Astrocyte (in vitro differentiated cells and primary cell): ENCODE measurements around the gene CPM. TPM values are rescaled to one million over a fixed set of nuclear protein-coding genes. Genes with fewer than 3 reads are reported as not detected.

ENCODE experiments used
- DNase-seq: peaks from one replicate; pipeline ENCODE4 v3.0.0-alpha.2; 2010; ENCODE audit warnings: low read depth
- FAIRE-seq: peaks from 2 replicates; lab custom pipeline; 2011; peaks lifted over from hg19 to GRCh38; lab: Jason Lieb, UNC
- H2AFZ ChIP-seq: 2 replicates; pipeline ENCODE4 v1.6.0; 2012; ENCODE audit warnings: low read depth, low read length, inconsistent platforms
- H3K27ac ChIP-seq: 2 replicates; pipeline ENCODE4 v1.5.1; 2011; ENCODE audit warnings: low read depth, low read length, inconsistent platforms
- H3K27me3 ChIP-seq: 2 replicates; pipeline ENCODE4 v1.6.0; 2011; ENCODE audit warnings: low read length, inconsistent platforms; ENCODE audit not compliant: insufficient read depth
- H3K36me3 ChIP-seq: 2 replicates; pipeline ENCODE4 v1.5.1; 2011; ENCODE audit warnings: low read length, inconsistent platforms; ENCODE audit not compliant: insufficient read depth
- H3K4me1 ChIP-seq: 2 replicates; pipeline ENCODE4 v1.5.1; 2011; ENCODE audit warnings: low read length, inconsistent platforms; ENCODE audit not compliant: insufficient read depth
- H3K4me2 ChIP-seq: 2 replicates; pipeline ENCODE4 v1.6.0; 2012; ENCODE audit warnings: low read length, inconsistent platforms
- H3K4me3 ChIP-seq: 2 replicates; pipeline ENCODE4 v1.5.1; 2011; ENCODE audit warnings: low read depth, mild to moderate bottlenecking, low read length, inconsistent platforms; ENCODE audit not compliant: insufficient read depth
- H3K79me2 ChIP-seq: 2 replicates; pipeline ENCODE4 v1.6.0; 2012; ENCODE audit warnings: mild to moderate bottlenecking, low read length, inconsistent platforms; ENCODE audit not compliant: insufficient read depth
- H3K9ac ChIP-seq: 2 replicates; pipeline ENCODE4 v1.6.0; 2012; ENCODE audit warnings: mild to moderate bottlenecking, low read length, inconsistent platforms
- H3K9me3 ChIP-seq: 2 replicates; pipeline ENCODE4 v1.5.1; 2012; ENCODE audit warnings: low read depth, mild to moderate bottlenecking, low read length, inconsistent platforms; ENCODE audit not compliant: insufficient read depth
- H4K20me1 ChIP-seq: 2 replicates; pipeline ENCODE4 v1.6.0; 2012; ENCODE audit warnings: low read length, inconsistent platforms; ENCODE audit not compliant: insufficient read depth
- H3K27ac Mint-ChIP-seq: one replicate; pipeline ENCODE4 v1.8.0; 2021; ENCODE audit warnings: mild to moderate bottlenecking, mixed read lengths; ENCODE audit not compliant: unreplicated experiment
- H3K27me3 Mint-ChIP-seq: one replicate; pipeline ENCODE4 v1.8.0; 2021; ENCODE audit warnings: low read depth, mixed read lengths; ENCODE audit not compliant: unreplicated experiment
- H3K36me3 Mint-ChIP-seq: one replicate; pipeline ENCODE4 v1.8.0; 2021; ENCODE audit warnings: low read depth, mixed read lengths; ENCODE audit not compliant: unreplicated experiment
- H3K4me1 Mint-ChIP-seq: one replicate; pipeline ENCODE4 v1.8.0; 2021; ENCODE audit warnings: low read depth, mixed read lengths; ENCODE audit not compliant: unreplicated experiment
- H3K4me3 Mint-ChIP-seq: one replicate; pipeline ENCODE4 v1.8.0; 2021; ENCODE audit warnings: mild to moderate bottlenecking, moderate library complexity, mixed read lengths; ENCODE audit not compliant: unreplicated experiment
- H3K9me3 Mint-ChIP-seq: one replicate; pipeline ENCODE4 v1.8.0; 2021; ENCODE audit warnings: mild to moderate bottlenecking, mixed read lengths; ENCODE audit not compliant: unreplicated experiment
- EZH2 ChIP-seq: IDR thresholded peaks from 2 replicates; pipeline ENCODE4 v1.6.1; 2012; ENCODE audit warnings: mild to moderate bottlenecking, low read length, inconsistent platforms; ENCODE audit not compliant: insufficient read depth
- total RNA-seq: library from RNA; stranded (reverse); gene quantifications from 2 replicates; pipeline ENCODE4 v1.2.1, GENCODE V29; 2021
- TF ChIP-seq, protein P1 (sequence below): IDR thresholded peaks from 2 replicates; pipeline ENCODE4 v1.5.1; 2011; ENCODE audit warnings: low read depth, mild to moderate bottlenecking, inconsistent platforms, low read length, moderate library complexity; ENCODE audit not compliant: insufficient read depth

CPM gene
- total RNA-seq, 1 donor from 2014 or later: 2.7 TPM

DNA sequence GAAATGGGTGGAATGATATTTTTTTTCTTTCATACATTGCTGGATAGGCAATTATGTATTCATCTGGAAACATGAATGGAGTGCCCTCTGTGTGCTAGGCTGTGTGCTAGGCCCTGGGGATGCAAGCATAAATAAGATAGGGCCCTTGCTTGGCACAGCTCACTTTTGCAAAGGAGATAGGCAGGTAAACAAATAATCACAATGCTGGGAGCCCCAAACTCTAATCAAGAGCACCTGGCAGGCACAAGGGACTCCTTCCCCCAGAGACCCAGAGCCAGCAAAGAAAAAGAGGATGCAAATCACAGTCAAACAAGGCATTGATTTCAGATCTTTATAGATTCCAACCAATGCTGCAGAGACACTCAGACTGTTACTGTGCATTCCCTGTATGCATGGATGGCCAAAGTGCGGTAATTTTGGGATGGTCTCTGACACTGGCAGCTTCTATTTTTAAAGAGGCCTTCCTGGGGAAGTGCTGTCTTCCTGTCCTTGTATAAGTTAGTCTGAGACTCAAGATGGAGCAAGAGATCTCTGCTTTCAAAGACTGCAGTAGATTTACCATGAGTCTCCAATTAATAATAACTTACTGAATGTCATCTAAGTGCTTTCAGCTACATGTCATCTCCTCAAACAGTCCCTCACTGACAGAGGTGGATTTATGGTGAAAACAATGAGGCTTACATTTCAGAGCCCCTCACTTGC, 45.1 kb upstream of the CPM start:
- no peak overlapping the region for H3K4me2 ChIP-seq
- FAIRE-seq (no peak), DNase-seq (no peak)
- H2AFZ ChIP-seq: no peak overlapping the region
- no peak overlapping the region for H3K4me3 ChIP-seq
- H3K4me1 ChIP-seq: no peaks in the 10 kb centered on the region
- H4K20me1 ChIP-seq: no peaks in the 10 kb centered on the region
- no peak overlapping the region for H3K9ac ChIP-seq
- Mint-ChIP-seq H3K27me3 (peaks cover 3% of the 10 kb centered on the region), H3K4me1 (no peaks in the 10 kb centered on the region), H3K4me3 (no peak overlapping the region), H3K36me3 (peaks cover 2% of the 10 kb centered on the region), H3K27ac (no peak overlapping the region), H3K9me3 (peaks cover 5% of the 10 kb centered on the region)
- TF ChIP-seq, protein P1, sequence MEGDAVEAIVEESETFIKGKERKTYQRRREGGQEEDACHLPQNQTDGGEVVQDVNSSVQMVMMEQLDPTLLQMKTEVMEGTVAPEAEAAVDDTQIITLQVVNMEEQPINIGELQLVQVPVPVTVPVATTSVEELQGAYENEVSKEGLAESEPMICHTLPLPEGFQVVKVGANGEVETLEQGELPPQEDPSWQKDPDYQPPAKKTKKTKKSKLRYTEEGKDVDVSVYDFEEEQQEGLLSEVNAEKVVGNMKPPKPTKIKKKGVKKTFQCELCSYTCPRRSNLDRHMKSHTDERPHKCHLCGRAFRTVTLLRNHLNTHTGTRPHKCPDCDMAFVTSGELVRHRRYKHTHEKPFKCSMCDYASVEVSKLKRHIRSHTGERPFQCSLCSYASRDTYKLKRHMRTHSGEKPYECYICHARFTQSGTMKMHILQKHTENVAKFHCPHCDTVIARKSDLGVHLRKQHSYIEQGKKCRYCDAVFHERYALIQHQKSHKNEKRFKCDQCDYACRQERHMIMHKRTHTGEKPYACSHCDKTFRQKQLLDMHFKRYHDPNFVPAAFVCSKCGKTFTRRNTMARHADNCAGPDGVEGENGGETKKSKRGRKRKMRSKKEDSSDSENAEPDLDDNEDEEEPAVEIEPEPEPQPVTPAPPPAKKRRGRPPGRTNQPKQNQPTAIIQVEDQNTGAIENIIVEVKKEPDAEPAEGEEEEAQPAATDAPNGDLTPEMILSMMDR: no peak
- TF ChIP-seq EZH2: no peak
- no peaks in the 10 kb centered on the region for H3K36me3 ChIP-seq
- peaks cover 5% of the 10 kb centered on the region for H3K9me3 ChIP-seq
- no peaks in the 10 kb centered on the region for H3K27me3 ChIP-seq
- H3K79me2 ChIP-seq: no peaks in the 10 kb centered on the region
- no peak overlapping the region for H3K27ac ChIP-seq

DNA sequence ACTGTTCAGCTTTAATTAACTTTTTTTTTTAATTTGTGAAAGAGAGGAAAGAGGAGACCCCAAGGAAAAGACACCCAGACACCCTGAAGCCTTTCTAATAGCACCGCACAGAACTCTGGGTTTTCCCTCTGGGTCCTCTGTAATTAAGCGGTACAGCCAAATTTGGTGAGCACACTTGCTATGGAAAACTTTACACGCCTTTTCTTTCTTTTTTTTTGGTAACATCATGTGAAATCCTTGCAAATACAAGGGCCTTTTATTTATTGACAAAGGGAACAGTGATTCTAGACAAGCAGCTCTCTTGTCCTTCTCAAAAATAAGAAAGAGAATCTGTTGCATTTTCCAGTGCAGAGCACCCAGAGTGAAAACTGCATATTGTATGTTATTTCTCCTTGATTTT, 44.4 kb upstream of the CPM start:
- no peak overlapping the region for H3K4me3 ChIP-seq
- Mint-ChIP-seq H3K27me3 (peaks cover 3% of the 10 kb centered on the region), H3K9me3 (no peaks in the 10 kb centered on the region), H3K27ac (no peak overlapping the region), H3K36me3 (no peaks in the 10 kb centered on the region), H3K4me1 (peaks cover 4% of the 10 kb centered on the region), H3K4me3 (no peak overlapping the region)
- H3K36me3 ChIP-seq: no peaks in the 10 kb centered on the region
- H3K79me2 ChIP-seq: no peaks in the 10 kb centered on the region
- H3K27me3 ChIP-seq: no peaks in the 10 kb centered on the region
- no peaks in the 10 kb centered on the region for H4K20me1 ChIP-seq
- no peaks in the 10 kb centered on the region for H3K9me3 ChIP-seq
- TF ChIP-seq, protein P1: no peak
- no peak for TF ChIP-seq EZH2
- no peak overlapping the region for H2AFZ ChIP-seq
- DNase-seq (no peak), FAIRE-seq (no peak)
- no peak overlapping the region for H3K27ac ChIP-seq
- H3K4me2 ChIP-seq: no peak overlapping the region
- no peaks in the 10 kb centered on the region for H3K4me1 ChIP-seq
- H3K9ac ChIP-seq: no peak overlapping the region

DNA sequence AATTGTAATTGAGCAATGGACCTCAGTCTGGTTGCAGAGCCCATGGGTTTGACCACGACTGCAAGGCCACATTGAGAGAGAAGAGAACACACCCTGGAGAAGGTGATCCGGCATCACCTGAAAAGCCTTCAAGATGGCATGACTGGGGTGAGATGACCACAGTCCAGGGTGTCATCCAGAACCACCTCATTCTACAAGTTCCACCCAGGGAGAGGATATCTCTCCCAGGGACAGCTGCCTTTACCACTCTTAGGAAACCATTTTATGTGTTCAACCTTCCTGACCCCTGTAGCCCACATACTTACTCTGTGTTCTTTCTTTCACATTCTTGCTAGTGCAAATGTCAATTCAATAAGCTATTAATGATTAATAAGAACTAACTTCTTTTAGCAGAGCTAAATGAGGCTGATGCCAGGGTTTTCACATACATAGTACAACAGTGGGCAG, 43.4 kb upstream of the CPM start:
- Histone ChIP-seq H3K27ac (no peak overlapping the region), H4K20me1 (no peaks in the 10 kb centered on the region), H3K4me1 (no peaks in the 10 kb centered on the region), H2AFZ (no peak overlapping the region), H3K9me3 (no peaks in the 10 kb centered on the region), H3K79me2 (no peaks in the 10 kb centered on the region), H3K4me2 (no peak overlapping the region), H3K27me3 (no peaks in the 10 kb centered on the region), H3K36me3 (no peaks in the 10 kb centered on the region), H3K9ac (no peak overlapping the region), H3K4me3 (no peak overlapping the region)
- Mint-ChIP-seq H3K9me3 (no peaks in the 10 kb centered on the region), H3K27me3 (peaks cover 3% of the 10 kb centered on the region), H3K4me3 (no peak overlapping the region), H3K27ac (no peak overlapping the region), H3K36me3 (no peaks in the 10 kb centered on the region), H3K4me1 (peaks cover 4% of the 10 kb centered on the region)
- FAIRE-seq (no peak), DNase-seq (no peak)
- no peak for TF ChIP-seq EZH2
- TF ChIP-seq, protein P1: no peak
